ENCODE data around the gene CREG2.

The CREG2 gene

GRCh38 chr2:101361522-101361921 lies 25.8 kb downstream of the CREG2 start:
- no peak for DNase-seq
- Histone ChIP-seq H3K36me3 (replicated peaks) (no peaks in the 10 kb centered on the region), H3K27me3 (replicated peaks) (no peaks in the 10 kb centered on the region), H3K4me3 (ENCODE audit: low read depth, low read length) (no peak overlapping the region), H3K27ac (no peak overlapping the region)
- TF ChIP-seq, protein P1, sequence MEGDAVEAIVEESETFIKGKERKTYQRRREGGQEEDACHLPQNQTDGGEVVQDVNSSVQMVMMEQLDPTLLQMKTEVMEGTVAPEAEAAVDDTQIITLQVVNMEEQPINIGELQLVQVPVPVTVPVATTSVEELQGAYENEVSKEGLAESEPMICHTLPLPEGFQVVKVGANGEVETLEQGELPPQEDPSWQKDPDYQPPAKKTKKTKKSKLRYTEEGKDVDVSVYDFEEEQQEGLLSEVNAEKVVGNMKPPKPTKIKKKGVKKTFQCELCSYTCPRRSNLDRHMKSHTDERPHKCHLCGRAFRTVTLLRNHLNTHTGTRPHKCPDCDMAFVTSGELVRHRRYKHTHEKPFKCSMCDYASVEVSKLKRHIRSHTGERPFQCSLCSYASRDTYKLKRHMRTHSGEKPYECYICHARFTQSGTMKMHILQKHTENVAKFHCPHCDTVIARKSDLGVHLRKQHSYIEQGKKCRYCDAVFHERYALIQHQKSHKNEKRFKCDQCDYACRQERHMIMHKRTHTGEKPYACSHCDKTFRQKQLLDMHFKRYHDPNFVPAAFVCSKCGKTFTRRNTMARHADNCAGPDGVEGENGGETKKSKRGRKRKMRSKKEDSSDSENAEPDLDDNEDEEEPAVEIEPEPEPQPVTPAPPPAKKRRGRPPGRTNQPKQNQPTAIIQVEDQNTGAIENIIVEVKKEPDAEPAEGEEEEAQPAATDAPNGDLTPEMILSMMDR (IDR thresholded peaks at IDR 0.05; ENCODE audit: low read depth, low read length, missing control alignments), result no peak
- in situ Hi-C loops (cut with HindIII; ENCODE audit: low pct_ligation_motif_present, low sequenced_read_pairs), result no loop called here

- in situ Hi-C loops (cut with HindIII; ENCODE audit: low pct_ligation_motif_present, low sequenced_read_pairs), result no loop called here
- Histone ChIP-seq H3K36me3 (replicated peaks) (no peaks in the 10 kb centered on the region), H3K27ac (no peak overlapping the region), H3K4me3 (ENCODE audit: low read depth, low read length) (no peak overlapping the region), H3K27me3 (replicated peaks) (no peaks in the 10 kb centered on the region)
- TF ChIP-seq, protein P1 (IDR thresholded peaks at IDR 0.05; ENCODE audit: low read depth, low read length, missing control alignments), result no peak
- no peak for DNase-seq
These were observed 26.2 kb downstream of the CREG2 start for GRCh38 chr2:101361121-101361520.

DNA sequence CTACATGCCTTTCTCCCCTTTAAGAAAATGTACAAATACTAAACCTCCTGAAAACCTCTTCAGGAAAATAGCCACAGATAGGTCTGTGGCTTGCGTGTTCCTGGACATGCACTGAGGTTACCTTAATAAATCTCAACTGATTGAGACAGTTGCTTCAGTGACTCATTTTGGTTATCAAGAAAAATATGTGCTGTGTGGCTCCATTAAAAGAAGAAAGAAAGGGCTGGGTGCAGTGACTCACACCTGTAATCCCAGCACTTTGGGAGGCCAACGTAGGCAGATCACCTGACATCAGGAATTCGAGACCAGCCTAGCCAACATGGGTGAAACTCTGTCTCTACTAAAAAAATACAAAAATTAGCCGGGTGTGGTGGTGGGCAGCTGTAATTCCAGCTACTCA lies 27.1 kb downstream of the CREG2 start:
- Histone ChIP-seq H3K27me3 (replicated peaks) (no peaks in the 10 kb centered on the region), H3K27ac (no peak overlapping the region), H3K36me3 (replicated peaks) (no peaks in the 10 kb centered on the region), H3K4me3 (ENCODE audit: low read depth, low read length) (no peak overlapping the region)
- in situ Hi-C loops (cut with HindIII; ENCODE audit: low pct_ligation_motif_present, low sequenced_read_pairs), result no loop called here
- DNase-seq, result no peak
- TF ChIP-seq, protein P1 (IDR thresholded peaks at IDR 0.05; ENCODE audit: low read depth, low read length, missing control alignments), result no peak

GRCh38 chr2:101359410-101359954 lies 27.8 kb downstream of the CREG2 start:
- Histone ChIP-seq H3K27ac (no peak overlapping the region), H3K36me3 (replicated peaks) (no peaks in the 10 kb centered on the region), H3K4me3 (ENCODE audit: low read depth, low read length) (no peak overlapping the region), H3K27me3 (replicated peaks) (no peaks in the 10 kb centered on the region)
- TF ChIP-seq, protein P1 (IDR thresholded peaks at IDR 0.05; ENCODE audit: low read depth, low read length, missing control alignments), result no peak
- in situ Hi-C loops (cut with HindIII; ENCODE audit: low pct_ligation_motif_present, low sequenced_read_pairs), result no loop called here
- DNase-seq, result no peak

- in situ Hi-C loops (cut with HindIII; ENCODE audit: low pct_ligation_motif_present, low sequenced_read_pairs), result no loop called here
- Histone ChIP-seq H3K4me3 (ENCODE audit: low read depth, low read length) (no peak overlapping the region), H3K27me3 (replicated peaks) (no peaks in the 10 kb centered on the region), H3K36me3 (replicated peaks) (no peaks in the 10 kb centered on the region), H3K27ac (no peak overlapping the region)
- TF ChIP-seq, protein P1 (IDR thresholded peaks at IDR 0.05; ENCODE audit: low read depth, low read length, missing control alignments), result no peak
- no peak for DNase-seq
These were observed 29.9 kb downstream of the CREG2 start for GRCh38 chr2:101357376-101357775.

- no peaks in the 10 kb centered on the region for H3K27me3 ChIP-seq (replicated peaks)
- H3K27ac ChIP-seq, result no peak overlapping the region
- in situ Hi-C loops (cut with HindIII; ENCODE audit: low pct_ligation_motif_present, low sequenced_read_pairs), result no loop called here
- no peak for DNase-seq
- no peaks in the 10 kb centered on the region for H3K36me3 ChIP-seq (replicated peaks)
- TF ChIP-seq, protein P1 (IDR thresholded peaks at IDR 0.05; ENCODE audit: low read depth, low read length, missing control alignments), result no peak
- no peak overlapping the region for H3K4me3 ChIP-seq (ENCODE audit: low read depth, low read length)
These were observed 30.8 kb downstream of the CREG2 start for GRCh38 chr2:101356521-101356920.
